Fibroblast of villous mesenchyme (primary cell): Measurements from ENCODE around the gene PNPLA1. TPM values are rescaled to one million over a fixed set of nuclear protein-coding genes. Genes with fewer than 3 reads are reported as not detected.

Experiments used
- DNase-seq: peaks from one replicate; pipeline ENCODE4 v3.0.0-alpha.2; 2010; ENCODE audit warnings: low read depth
- H3K4me3 ChIP-seq: 2 replicates; pipeline ENCODE4 v1.5.1; 2011; ENCODE audit warnings: low read depth, mild to moderate bottlenecking, low read length
- total RNA-seq: library from RNA; depleted of rRNA; stranded (reverse); fragments of >200 nt; gene quantifications from 2 replicates; pipeline ENCODE4 v1.2.3, GENCODE V29; 2012
- TF ChIP-seq, protein P1 (sequence below): IDR thresholded peaks from 2 replicates; pipeline ENCODE4 v1.5.1; 2012; ENCODE audit warnings: low read depth, mild to moderate bottlenecking, low read length; ENCODE audit not compliant: insufficient read depth

Gene PNPLA1
- total RNA-seq, 1 donor: not detected

DNA sequence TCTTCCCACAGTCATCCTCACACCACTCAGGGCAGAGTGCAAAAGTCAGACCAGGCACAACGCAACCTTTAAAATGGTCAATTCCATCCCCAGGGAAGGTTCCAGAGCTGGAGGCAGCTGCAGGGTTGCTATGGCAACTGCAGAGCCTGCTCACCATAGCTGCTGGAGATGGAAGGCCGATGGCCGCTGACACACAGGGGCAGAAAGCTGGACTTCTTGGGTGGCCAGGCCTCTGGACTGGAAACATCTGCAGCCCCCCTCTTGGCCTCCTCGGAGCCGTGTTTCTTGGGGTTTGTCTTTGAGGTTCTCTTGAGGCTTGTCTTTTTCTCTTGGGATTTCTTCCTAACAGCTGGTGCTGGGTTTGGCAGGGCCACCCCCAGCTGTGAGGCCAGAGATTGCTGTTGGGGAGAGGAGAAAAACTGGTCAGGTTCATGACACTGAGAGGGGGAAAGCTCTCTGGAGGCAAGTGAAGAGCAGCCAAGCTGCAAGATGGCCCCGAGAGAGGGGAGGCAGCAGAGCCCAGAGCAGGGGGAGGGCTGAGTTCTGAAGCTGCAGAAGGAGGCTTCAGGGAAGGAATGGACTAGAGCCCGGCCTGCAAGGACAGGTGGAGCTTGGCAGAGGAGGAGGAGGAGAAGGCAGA is 56.6 kb downstream of the PNPLA1 start:
- TF ChIP-seq, protein P1, sequence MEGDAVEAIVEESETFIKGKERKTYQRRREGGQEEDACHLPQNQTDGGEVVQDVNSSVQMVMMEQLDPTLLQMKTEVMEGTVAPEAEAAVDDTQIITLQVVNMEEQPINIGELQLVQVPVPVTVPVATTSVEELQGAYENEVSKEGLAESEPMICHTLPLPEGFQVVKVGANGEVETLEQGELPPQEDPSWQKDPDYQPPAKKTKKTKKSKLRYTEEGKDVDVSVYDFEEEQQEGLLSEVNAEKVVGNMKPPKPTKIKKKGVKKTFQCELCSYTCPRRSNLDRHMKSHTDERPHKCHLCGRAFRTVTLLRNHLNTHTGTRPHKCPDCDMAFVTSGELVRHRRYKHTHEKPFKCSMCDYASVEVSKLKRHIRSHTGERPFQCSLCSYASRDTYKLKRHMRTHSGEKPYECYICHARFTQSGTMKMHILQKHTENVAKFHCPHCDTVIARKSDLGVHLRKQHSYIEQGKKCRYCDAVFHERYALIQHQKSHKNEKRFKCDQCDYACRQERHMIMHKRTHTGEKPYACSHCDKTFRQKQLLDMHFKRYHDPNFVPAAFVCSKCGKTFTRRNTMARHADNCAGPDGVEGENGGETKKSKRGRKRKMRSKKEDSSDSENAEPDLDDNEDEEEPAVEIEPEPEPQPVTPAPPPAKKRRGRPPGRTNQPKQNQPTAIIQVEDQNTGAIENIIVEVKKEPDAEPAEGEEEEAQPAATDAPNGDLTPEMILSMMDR: no peak
- no peak overlapping the region for H3K4me3 ChIP-seq
- no peak for DNase-seq

DNA sequence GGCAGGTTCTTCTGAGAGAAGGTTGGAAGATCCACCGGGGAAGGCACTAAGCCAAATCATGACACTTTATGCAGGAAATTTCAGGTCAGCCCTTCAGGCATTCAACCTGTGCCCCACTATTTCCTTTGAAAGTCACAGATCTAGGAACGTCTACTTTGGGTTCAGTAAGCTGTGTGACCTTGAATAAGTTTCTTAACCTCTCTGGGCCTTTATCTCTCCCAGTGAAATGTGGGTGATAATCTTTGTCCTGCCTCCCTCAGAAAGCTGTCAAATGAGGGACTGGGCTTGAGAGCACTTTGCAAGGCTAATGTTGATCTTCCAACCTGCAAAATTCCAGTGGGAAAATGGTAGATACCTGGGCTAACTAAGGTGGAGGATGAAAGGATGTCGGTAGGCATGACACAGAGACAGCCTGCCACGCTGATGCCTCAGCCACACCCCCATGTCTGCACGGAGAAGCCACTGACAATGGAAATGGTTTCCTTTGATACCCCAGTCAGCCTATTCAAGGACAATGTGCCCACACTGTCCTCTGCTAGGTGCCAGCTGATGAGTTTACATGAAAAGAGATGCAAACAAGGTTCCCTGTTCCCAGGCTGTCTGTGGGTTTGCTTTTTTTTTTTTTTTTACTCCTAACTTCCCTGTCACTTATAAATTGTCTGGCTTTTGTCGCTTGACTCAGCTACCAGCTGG is 57.5 kb downstream of the PNPLA1 start:
- TF ChIP-seq, protein P1: no peak
- no peak for DNase-seq
- H3K4me3 ChIP-seq: no peak overlapping the region

DNA sequence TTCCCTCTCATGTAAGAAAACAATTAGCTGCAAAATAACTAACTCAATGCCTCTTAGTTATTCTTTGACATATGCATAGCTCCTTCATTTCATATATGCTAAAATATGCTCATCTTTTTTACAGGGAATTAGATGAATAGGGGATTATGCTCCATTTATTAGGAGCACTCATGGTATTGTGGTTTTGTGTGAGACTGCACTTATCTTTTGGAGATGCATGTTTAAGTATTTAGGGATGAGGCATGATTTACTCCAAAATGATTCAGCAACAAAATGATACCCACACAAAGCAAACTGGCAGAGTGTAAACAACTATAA is 58.0 kb downstream of the PNPLA1 start:
- DNase-seq: no peak
- TF ChIP-seq, protein P1: no peak
- H3K4me3 ChIP-seq: no peak overlapping the region

DNA sequence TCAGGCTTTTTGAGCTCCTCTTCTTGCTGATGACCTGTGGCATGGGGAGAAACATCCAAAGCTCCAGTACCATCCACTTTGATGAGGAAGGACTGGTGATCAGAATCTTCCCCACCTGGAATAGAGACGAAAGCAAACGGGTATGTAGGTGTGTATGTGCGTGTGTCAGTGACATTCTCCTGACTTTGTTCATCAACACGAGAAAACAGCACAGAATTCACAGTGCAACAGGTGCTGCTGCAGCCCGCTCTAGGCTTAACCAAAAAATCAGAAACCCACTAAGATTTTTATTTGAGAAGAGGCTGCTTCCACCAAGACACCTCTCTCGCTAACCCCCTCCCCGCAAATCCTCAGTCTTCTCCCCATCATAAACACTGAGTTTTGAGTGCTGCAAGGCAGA is 58.7 kb downstream of the PNPLA1 start:
- H3K4me3 ChIP-seq: no peak overlapping the region
- DNase-seq: no peak
- TF ChIP-seq, protein P1: no peak

DNA sequence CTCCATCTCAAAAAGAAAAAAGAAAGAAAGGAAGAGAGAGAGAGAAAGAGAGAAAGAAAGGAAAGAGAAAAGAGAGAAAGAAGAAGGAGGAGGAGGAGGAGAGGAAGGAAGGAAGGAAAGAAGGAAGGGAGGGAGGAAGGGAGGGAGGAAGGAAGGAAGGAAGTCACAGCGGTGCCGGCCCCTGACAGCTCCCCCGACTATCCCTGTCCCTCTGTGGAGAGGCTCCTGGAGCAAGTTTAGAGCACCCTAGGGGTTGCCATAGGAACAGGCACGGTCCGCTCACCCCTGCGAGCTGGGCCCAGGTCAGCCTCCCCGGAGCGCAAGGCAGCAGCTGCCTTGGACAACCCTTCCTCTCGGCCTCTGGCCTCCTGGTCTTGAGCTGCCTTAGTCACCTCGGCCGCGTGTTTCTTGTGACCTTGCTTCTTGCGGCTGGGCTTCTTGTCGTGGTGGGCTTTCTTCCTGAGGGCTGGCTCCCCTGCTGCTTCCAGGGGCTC is 60.0 kb downstream of the PNPLA1 start:
- TF ChIP-seq, protein P1: no peak
- DNase-seq: no peak

DNA sequence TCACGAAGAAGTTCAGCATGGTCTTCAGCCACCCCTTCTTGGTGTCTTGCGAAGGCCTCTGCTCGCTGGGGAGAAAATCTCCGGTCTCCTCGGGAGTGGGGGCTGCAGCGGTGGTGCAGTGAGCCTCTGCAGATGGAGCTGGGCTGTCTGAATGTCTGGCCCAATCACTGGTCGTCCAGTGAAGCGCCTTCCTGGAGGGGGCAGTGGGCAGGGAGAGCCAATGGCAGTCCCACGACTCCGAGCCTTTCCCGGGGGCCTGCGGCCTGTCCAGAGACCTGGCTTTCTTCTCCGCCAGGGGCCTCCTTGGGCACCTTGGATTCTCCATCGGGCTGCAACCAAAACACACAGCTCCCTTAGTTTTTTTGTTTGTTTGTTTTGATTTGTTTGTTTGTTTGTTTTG is 60.5 kb downstream of the PNPLA1 start:
- TF ChIP-seq, protein P1: no peak
- no peak overlapping the region for H3K4me3 ChIP-seq
- no peak for DNase-seq

More for the DNA sequence above, 60.0 kb downstream of the PNPLA1 start:
- no peak overlapping the region for H3K4me3 ChIP-seq
